HepG2 (cell line): ENCODE data around the gene IGSF21. TPM values are rescaled to one million over a fixed set of nuclear protein-coding genes. Genes with fewer than 3 reads are reported as not detected.

Experiments used
- ATAC-seq: fragments of 200-7000 bp; cut with Tn5 transposase; 3 replicates; pipeline ENCODE4 v1.9.1; 2020; ENCODE audit warnings: mild to moderate bottlenecking, moderate library complexity
- BruUV-seq: library from RNA; stranded (reverse); fragments of 400-500 nt; replicated peaks from 2 replicates; lab custom pipeline; 2021; lab: Mats Ljungman, UMichigan
- CTCF ChIA-PET: fragments of 300-600 bp; formaldehyde crosslinking; extraction: SDS; loops from one replicate; lab custom pipeline; 2021; ENCODE audit warnings: low total read pairs, inconsistent platforms, low intra/inter-chr PET ratio; lab: Yijun Ruan, JAX
- POLR2A ChIA-PET: fragments of 350-600 bp; sonication (Branson Sonifier 250); formaldehyde crosslinking; loops from one replicate; lab custom pipeline; 2020; ENCODE audit warnings: antibody characterized with exemption, inconsistent platforms; lab: Yijun Ruan, JAX
- DNase-seq: peaks from one replicate; pipeline ENCODE4 v3.0.0-alpha.2; 2015; ENCODE audit warnings: low spot score
- FAIRE-seq: peaks from 3 replicates; lab custom pipeline; 2011; peaks lifted over from hg19 to GRCh38; lab: Jason Lieb, UNC
- H2AFZ ChIP-seq: one replicate; pipeline ENCODE4 v1.6.1; 2011; ENCODE audit warnings: low read length, inconsistent platforms
- H3K27ac ChIP-seq: fragments of 300-600 bp; 3 replicates; pipeline ENCODE4 v1.8.0; 2011; ENCODE audit warnings: mixed run types, mild to moderate bottlenecking, mixed read lengths, low read length, inconsistent platforms; ENCODE audit not compliant: insufficient read depth; ENCODE audit errors: extremely low read length
- H3K27me3 ChIP-seq, 2 experiments: fragments of 200-600 bp in 1 of 2; 2 replicates in 1 of 2; 3 replicates in 1 of 2; pipeline versions ENCODE4 v1.6.0 to v1.8.0; 2011; ENCODE audit warnings: low read length in 2 of 2, mild to moderate bottlenecking in 2 of 2, moderate library complexity in 2 of 2, inconsistent platforms in 1 of 2; ENCODE audit not compliant: insufficient read depth in 2 of 2, control insufficient read depth in 1 of 2
- H3K36me3 ChIP-seq, 2 experiments: fragments of 200-600 bp in 1 of 2; replicated peaks in 1 of 2; 2 replicates in 1 of 2; 3 replicates in 1 of 2; pipeline versions ENCODE4 v1.5.1 to v1.8.0; 2011; ENCODE audit warnings: low read length in 2 of 2, inconsistent platforms in 1 of 2; ENCODE audit not compliant: insufficient read depth in 2 of 2, control insufficient read depth in 1 of 2
- H3K4me1 ChIP-seq: 2 replicates; pipeline ENCODE4 v1.5.1; 2012; ENCODE audit warnings: low read length, inconsistent platforms; ENCODE audit not compliant: insufficient read depth
- H3K4me2 ChIP-seq: 2 replicates; pipeline ENCODE4 v1.6.0; 2011; ENCODE audit warnings: low read depth, low read length, inconsistent platforms
- H3K4me3 ChIP-seq, 3 experiments: fragments of 200-600 bp in 1 of 3; sonication (generic), shearing (Covaris generic) in 1 of 3; replicated peaks in 1 of 3; 2 replicates each; pipeline ENCODE4 v1.5.1; 2011 to 2016; ENCODE audit warnings: low read length in 3 of 3, inconsistent platforms in 2 of 3, low read depth in 2 of 3, mild to moderate bottlenecking in 2 of 3, control low read depth in 1 of 3, mixed read lengths in 1 of 3; ENCODE audit not compliant: insufficient read depth in 1 of 3
- H3K79me2 ChIP-seq: one replicate; pipeline ENCODE4 v1.6.1; 2011; ENCODE audit warnings: low read length, inconsistent platforms; ENCODE audit not compliant: insufficient read depth
- H3K9ac ChIP-seq: 2 replicates; pipeline ENCODE4 v1.6.0; 2011; ENCODE audit warnings: mild to moderate bottlenecking, low read depth, low read length, inconsistent platforms; ENCODE audit not compliant: insufficient read depth
- H3K9me3 ChIP-seq: 2 replicates; pipeline ENCODE4 v1.5.1; 2012; ENCODE audit warnings: mild to moderate bottlenecking, low read length
- H4K20me1 ChIP-seq: 2 replicates; pipeline ENCODE4 v1.6.0; 2011; ENCODE audit warnings: inconsistent platforms, mild to moderate bottlenecking, low read length, moderate library complexity; ENCODE audit not compliant: insufficient read depth
- CCDC6 ChIP-seq: sonication (generic); formaldehyde crosslinking; IDR thresholded peaks from 2 replicates; pipeline ENCODE4 v1.8.1; 2022; ENCODE audit warnings: mild to moderate bottlenecking, missing genetic modification reagents, moderate library complexity
- MTF1 ChIP-seq: sonication (generic); formaldehyde crosslinking; IDR thresholded peaks from 2 replicates; pipeline ENCODE4 v1.5.0; 2020; ENCODE audit warnings: missing genetic modification reagents
- PHF21A ChIP-seq: sonication (generic); formaldehyde crosslinking; IDR thresholded peaks from 2 replicates; pipeline ENCODE4 v1.5.0; 2020; ENCODE audit warnings: mild to moderate bottlenecking, missing genetic modification reagents
- XBP1 ChIP-seq: sonication (generic); formaldehyde crosslinking; IDR thresholded peaks from 2 replicates; pipeline ENCODE4 v1.5.0; 2020; ENCODE audit warnings: missing genetic modification reagents
- ZNF256 ChIP-seq: sonication (generic); formaldehyde crosslinking; conservative IDR thresholded peaks from 2 replicates; pipeline ENCODE4 v1.4.0; 2020; ENCODE audit warnings: missing genetic modification reagents
- WGBS: methylation state at CpG from one replicate; pipeline ENCODE4 v1.1.6; 2017; ENCODE audit warnings: low lambda C conversion rate; 5-methylcytosine and 5-hydroxymethylcytosine counted together
- in situ Hi-C: cut with HindIII; loops from 2 replicates; pipeline ENCODE4 v1.10.0; 2017; ENCODE audit warnings: low pct_unique_long_range_greater_than_20kb; ENCODE audit not compliant: extremely low pct_ligation_motif_present
- intact Hi-C: fragments of 100-400 bp; cut with micrococcal nuclease; formaldehyde crosslinking; loops from one replicate; pipeline ENCODE4 v1.10.0; 2022; ENCODE audit not compliant: unreplicated experiment
- polyA plus RNA-seq, 8 experiments: library from polyadenylated mRNA; depleted of rRNA in 3 of 8; stranded (reverse) in 7 of 8; unstranded in 1 of 8; fragments of >200 nt; fragmentation: Illumina TruSeq in 4 of 8; extraction: Trizol in 4 of 8; gene quantifications; 2 replicates each; pipeline versions ENCODE4 v1.2.1 to v1.2.3, GENCODE V29; 2011 to 2016; ENCODE audit warnings: low read depth in 4 of 8, missing spikeins in 1 of 8, mixed read lengths in 1 of 8; ENCODE audit not compliant: insufficient read depth in 1 of 8
- total RNA-seq, 5 experiments: library from RNA; depleted of rRNA; stranded (reverse); fragments of >200 nt; fragmentation: Illumina TruSeq; extraction: Trizol; gene quantifications; 2 replicates each; pipeline ENCODE4 v1.2.3, GENCODE V29; 2016; ENCODE audit warnings: low read depth in 1 of 5
- TF ChIP-seq, protein P1 (sequence below): sonication (generic); formaldehyde crosslinking; IDR thresholded peaks from 2 replicates; pipeline ENCODE4 v1.5.0; 2020; ENCODE audit warnings: missing genetic modification reagents, mild to moderate bottlenecking, borderline replicate concordance
- TF ChIP-seq, protein P2 (sequence below): sonication (generic); formaldehyde crosslinking; IDR thresholded peaks from 2 replicates; pipeline ENCODE4 v1.5.0; 2020; ENCODE audit warnings: mild to moderate bottlenecking, missing genetic modification reagents
- TF ChIP-seq, protein P3 (sequence below): IDR thresholded peaks from 2 replicates; pipeline ENCODE4 v1.6.1; 2012; ENCODE audit warnings: low read depth, low read length, improper control_type of control experiment
- TF ChIP-seq, protein P4 (sequence below): IDR thresholded peaks from 2 replicates; pipeline ENCODE4 v1.6.1; 2016; ENCODE audit warnings: missing biosample characterization, missing genetic modification reagents, low read depth
- TF ChIP-seq, protein P5 (sequence below): sonication (generic); formaldehyde crosslinking; IDR thresholded peaks from 2 replicates; pipeline ENCODE4 v1.5.0; 2020; ENCODE audit warnings: missing genetic modification reagents

Gene IGSF21
- total and polyA plus RNA-seq, 2 of the 13 experiments (the other 11 are each of a cell fraction or from before 2014, with no cell fraction given), result not detected

DNA sequence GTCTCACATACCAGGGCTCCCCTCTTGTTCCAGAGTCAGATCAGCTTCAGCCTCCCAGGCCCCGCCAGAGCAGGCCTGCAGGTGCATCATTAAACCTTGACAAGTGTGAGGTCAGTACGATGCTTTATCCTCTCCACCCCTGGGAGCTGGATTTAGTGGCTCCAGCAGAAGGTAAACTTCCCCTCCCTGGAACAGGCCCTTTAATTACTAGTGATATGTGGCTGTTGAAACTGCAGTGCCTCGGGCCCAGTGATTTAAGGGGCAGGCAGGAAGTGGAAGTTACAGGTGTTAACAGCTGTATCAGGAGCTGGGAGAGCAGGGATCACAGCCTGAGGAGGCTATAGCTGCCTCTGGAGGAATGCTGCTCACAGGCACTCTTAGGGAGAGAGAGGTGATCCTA, 240.8 kb downstream of the IGSF21 start:
- no TSS peak for BruUV-seq
- CTCF ChIA-PET, result no interaction called here
- Histone ChIP-seq H3K27me3 (peaks cover 0 to 43% of the 10 kb centered on the region in 2 experiments), H3K36me3 (no peaks in the 10 kb centered on the region), H3K79me2 (no peaks in the 10 kb centered on the region), H4K20me1 (no peaks in the 10 kb centered on the region), H3K4me3 (no peak overlapping the region), H3K4me1 (no peaks in the 10 kb centered on the region), H3K4me2 (no peak overlapping the region), H3K9ac (no peak overlapping the region), H3K27ac (no peak overlapping the region), H2AFZ (no peak overlapping the region), H3K9me3 (no peaks in the 10 kb centered on the region)
- ATAC-seq (no peak), DNase-seq (no peak), FAIRE-seq (no peak)
- WGBS, result 4% methylated on average over 3 of the region's 3 CpGs
- POLR2A ChIA-PET, result no interaction called here
- intact Hi-C loops, result no loop called here
- in situ Hi-C loops, result no loop called here
- TF ChIP-seq XBP1 (CRISPR knock-in tag) (no peak), MTF1 (CRISPR knock-in tag) (no peak)
- TF ChIP-seq, all 625 proteins: peak for 0

DNA sequence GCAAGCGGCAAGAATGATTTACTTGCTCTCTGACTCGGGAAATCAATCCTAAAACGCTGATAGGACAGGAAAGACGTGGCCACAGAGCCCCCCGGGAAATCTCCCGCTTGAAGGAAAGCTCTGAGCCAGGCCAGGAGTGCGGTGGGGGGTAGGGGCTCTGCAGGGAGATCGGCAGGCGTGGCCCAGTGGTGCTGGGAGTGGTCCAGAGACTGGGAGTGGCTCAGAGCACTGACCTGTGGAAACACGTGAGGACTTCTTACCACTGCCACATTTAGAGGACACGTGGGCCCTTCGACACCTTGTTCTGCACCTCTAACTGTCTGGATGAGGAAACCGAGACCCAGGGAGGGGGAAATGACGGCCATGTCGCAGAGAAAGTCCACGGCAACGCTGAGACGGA, 243.1 kb downstream of the IGSF21 start:
- no peak for FAIRE-seq
- H3K4me3 ChIP-seq, result no peak overlapping the region
- DNase-seq, result no peak
- no peak overlapping the region for H3K4me2 ChIP-seq
- ATAC-seq, result no peak
- intact Hi-C loops (no loop called here), in situ Hi-C loops (no loop called here)
- H3K79me2 ChIP-seq, result no peaks in the 10 kb centered on the region
- H2AFZ ChIP-seq, result no peak overlapping the region
- 6% methylated on average over 12 of the region's 18 CpGs for WGBS
- H3K27ac ChIP-seq, result no peak overlapping the region
- no peaks in the 10 kb centered on the region for H4K20me1 ChIP-seq
- no peaks in the 10 kb centered on the region for H3K9me3 ChIP-seq
- BruUV-seq, result no TSS peak
- peaks cover 0 to 43% of the 10 kb centered on the region in 2 experiments for H3K27me3 ChIP-seq
- POLR2A ChIA-PET, result no interaction called here
- no peaks in the 10 kb centered on the region for H3K4me1 ChIP-seq
- no peak overlapping the region for H3K9ac ChIP-seq
- CTCF ChIA-PET, result no interaction called here
- H3K36me3 ChIP-seq, result no peaks in the 10 kb centered on the region
- TF ChIP-seq XBP1 (CRISPR knock-in tag) (no peak), PHF21A (CRISPR knock-in tag) (no peak), CCDC6 (no peak), ZNF256 (no peak)
- TF ChIP-seq, protein P1, sequence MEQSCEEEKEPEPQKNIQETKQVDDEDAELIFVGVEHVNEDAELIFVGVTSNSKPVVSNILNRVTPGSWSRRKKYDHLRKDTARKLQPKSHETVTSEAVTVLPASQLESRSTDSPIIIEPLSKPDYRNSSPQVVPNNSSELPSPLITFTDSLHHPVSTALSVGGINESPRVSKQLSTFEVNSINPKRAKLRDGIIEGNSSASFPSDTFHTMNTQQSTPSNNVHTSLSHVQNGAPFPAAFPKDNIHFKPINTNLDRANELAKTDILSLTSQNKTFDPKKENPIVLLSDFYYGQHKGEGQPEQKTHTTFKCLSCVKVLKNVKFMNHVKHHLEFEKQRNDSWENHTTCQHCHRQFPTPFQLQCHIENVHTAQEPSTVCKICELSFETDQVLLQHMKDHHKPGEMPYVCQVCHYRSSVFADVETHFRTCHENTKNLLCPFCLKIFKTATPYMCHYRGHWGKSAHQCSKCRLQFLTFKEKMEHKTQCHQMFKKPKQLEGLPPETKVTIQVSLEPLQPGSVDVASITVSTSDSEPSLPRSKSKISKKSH (CRISPR knock-in tag), result no peak
- TF ChIP-seq, protein P2, sequence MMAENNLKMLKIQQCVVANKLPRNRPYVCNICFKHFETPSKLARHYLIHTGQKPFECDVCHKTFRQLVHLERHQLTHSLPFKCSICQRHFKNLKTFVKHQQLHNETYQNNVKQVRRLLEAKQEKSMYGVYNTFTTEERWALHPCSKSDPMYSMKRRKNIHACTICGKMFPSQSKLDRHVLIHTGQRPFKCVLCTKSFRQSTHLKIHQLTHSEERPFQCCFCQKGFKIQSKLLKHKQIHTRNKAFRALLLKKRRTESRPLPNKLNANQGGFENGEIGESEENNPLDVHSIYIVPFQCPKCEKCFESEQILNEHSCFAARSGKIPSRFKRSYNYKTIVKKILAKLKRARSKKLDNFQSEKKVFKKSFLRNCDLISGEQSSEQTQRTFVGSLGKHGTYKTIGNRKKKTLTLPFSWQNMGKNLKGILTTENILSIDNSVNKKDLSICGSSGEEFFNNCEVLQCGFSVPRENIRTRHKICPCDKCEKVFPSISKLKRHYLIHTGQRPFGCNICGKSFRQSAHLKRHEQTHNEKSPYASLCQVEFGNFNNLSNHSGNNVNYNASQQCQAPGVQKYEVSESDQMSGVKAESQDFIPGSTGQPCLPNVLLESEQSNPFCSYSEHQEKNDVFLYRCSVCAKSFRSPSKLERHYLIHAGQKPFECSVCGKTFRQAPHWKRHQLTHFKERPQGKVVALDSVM (CRISPR knock-in tag), result no peak
- TF ChIP-seq, protein P3, sequence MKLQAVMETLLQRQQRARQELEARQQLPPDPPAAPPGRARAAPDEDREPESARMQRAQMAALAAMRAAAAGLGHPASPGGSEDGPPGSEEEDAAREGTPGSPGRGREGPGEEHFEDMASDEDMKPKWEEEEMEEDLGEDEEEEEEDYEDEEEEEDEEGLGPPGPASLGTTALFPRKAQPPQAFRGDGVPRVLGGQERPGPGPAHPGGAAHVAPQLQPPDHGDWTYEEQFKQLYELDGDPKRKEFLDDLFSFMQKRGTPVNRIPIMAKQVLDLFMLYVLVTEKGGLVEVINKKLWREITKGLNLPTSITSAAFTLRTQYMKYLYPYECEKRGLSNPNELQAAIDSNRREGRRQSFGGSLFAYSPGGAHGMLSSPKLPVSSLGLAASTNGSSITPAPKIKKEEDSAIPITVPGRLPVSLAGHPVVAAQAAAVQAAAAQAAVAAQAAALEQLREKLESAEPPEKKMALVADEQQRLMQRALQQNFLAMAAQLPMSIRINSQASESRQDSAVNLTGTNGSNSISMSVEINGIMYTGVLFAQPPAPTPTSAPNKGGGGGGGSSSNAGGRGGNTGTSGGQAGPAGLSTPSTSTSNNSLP, result no peak
- TF ChIP-seq, protein P4, sequence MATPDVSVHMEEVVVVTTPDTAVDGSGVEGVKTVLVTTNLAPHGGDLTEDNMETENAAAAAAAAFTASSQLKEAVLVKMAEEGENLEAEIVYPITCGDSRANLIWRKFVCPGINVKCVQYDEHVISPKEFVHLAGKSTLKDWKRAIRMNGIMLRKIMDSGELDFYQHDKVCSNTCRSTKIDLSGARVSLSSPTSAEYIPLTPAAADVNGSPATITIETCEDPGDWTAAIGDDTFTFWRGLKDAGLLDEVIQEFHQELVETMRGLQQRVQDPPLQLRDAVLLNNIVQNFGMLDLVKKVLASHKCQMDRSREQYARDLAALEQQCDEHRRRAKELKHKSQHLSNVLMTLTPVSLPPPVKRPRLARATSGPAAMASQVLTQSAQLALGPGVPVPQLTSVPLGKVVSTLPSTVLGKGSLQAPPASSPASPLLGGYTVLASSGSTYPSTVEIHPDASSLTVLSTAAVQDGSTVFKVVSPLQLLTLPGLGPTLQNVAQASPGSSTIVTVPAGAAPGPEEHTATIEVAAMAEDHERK (CRISPR knock-in tag), result no peak
- TF ChIP-seq, protein P5, sequence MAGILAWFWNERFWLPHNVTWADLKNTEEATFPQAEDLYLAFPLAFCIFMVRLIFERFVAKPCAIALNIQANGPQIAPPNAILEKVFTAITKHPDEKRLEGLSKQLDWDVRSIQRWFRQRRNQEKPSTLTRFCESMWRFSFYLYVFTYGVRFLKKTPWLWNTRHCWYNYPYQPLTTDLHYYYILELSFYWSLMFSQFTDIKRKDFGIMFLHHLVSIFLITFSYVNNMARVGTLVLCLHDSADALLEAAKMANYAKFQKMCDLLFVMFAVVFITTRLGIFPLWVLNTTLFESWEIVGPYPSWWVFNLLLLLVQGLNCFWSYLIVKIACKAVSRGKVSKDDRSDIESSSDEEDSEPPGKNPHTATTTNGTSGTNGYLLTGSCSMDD, result no peak
